ENCODE results near the gene SHE.

GRCh38 chr1:154469844-154470560, 32.2 kb downstream of the SHE start:
- TF ChIP-seq CTCF (conservative IDR thresholded peaks at IDR 0.05 in 1 of 2, IDR thresholded peaks at IDR 0.05 in 1 of 2; ENCODE audit: extremely low read depth in 1 of 2, insufficient read depth in 1 of 2, low read depth in 1 of 2, low read length in 2 of 2) (no peak), EZH2 (IDR thresholded peaks at IDR 0.05; ENCODE audit: borderline replicate concordance, low read length) (no peak)

Measured in mammary epithelial cell (primary cell).